ENCODE results near the gene IP6K3.

DNA sequence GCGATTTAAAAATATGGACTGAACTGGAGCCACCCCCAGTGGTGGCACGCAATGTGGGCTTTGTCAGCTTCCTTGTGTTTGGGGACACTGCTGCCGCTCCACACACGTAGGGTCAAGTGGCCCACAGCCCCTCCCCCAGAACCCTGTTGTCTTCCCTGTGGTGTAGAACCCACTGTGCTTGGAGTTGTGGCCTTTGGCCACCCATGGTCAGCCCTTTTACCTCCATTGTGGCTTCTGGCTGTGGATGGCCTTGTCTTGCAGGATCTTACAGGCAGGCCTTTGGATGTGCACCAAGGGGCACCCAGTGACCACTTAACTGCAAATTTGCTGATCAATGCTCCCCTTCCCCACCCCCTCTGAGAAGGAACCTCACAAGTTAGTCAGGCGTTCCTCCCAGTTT, 44.2 kb upstream of the IP6K3 start:
- TF ChIP-seq, protein P1, sequence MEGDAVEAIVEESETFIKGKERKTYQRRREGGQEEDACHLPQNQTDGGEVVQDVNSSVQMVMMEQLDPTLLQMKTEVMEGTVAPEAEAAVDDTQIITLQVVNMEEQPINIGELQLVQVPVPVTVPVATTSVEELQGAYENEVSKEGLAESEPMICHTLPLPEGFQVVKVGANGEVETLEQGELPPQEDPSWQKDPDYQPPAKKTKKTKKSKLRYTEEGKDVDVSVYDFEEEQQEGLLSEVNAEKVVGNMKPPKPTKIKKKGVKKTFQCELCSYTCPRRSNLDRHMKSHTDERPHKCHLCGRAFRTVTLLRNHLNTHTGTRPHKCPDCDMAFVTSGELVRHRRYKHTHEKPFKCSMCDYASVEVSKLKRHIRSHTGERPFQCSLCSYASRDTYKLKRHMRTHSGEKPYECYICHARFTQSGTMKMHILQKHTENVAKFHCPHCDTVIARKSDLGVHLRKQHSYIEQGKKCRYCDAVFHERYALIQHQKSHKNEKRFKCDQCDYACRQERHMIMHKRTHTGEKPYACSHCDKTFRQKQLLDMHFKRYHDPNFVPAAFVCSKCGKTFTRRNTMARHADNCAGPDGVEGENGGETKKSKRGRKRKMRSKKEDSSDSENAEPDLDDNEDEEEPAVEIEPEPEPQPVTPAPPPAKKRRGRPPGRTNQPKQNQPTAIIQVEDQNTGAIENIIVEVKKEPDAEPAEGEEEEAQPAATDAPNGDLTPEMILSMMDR (IDR thresholded peaks at IDR 0.05; ENCODE audit: low read depth, low read length): no peak
- TF ChIP-seq EZH2phosphoT487 (IDR thresholded peaks at IDR 0.05; ENCODE audit: low read depth): no peak

All from OCI-LY3 (cell line).